GM23338 (cell line): ENCODE results near the gene ANKRD11. TPM values are rescaled to one million over a fixed set of nuclear protein-coding genes. Genes with fewer than 3 reads are reported as not detected.

ENCODE experiments used
- ATAC-seq: fragments of 200-7000 bp; cut with Tn5 transposase; 3 replicates; pipeline ENCODE4 v1.9.1; 2020
- DNase-seq: peaks from one replicate; pipeline ENCODE4 v3.0.0-alpha.2; 2015; ENCODE audit warnings: low spot score
- H2AFZ ChIP-seq: fragments of 200-600 bp; sonication (generic); 2 replicates; pipeline ENCODE4 v1.8.0; 2016; ENCODE audit warnings: antibody characterized with exemption, mild to moderate bottlenecking, moderate library complexity
- H3F3A ChIP-seq: fragments of 200-600 bp; sonication (generic); replicated peaks from 2 replicates; pipeline ENCODE4 v1.8.0; 2017; ENCODE audit warnings: antibody characterized with exemption, mixed run types, low read depth
- H3K27ac ChIP-seq: fragments of 200-600 bp; sonication (generic); 2 replicates; pipeline ENCODE4 v1.6.1; 2016; ENCODE audit warnings: low read depth
- H3K27me3 ChIP-seq: fragments of 200-600 bp; sonication (generic); 2 replicates; pipeline ENCODE4 v1.8.0; 2016; ENCODE audit warnings: mild to moderate bottlenecking, mixed run types, moderate library complexity; ENCODE audit not compliant: insufficient read depth
- H3K36me3 ChIP-seq: fragments of 200-600 bp; sonication (generic); 2 replicates; pipeline ENCODE4 v1.8.0; 2016; ENCODE audit warnings: mild to moderate bottlenecking; ENCODE audit not compliant: insufficient read depth
- H3K4me1 ChIP-seq: fragments of 200-600 bp; sonication (generic); 2 replicates; pipeline ENCODE4 v1.8.0; 2016; ENCODE audit warnings: mild to moderate bottlenecking, moderate library complexity; ENCODE audit not compliant: insufficient read depth
- H3K4me2 ChIP-seq: fragments of 200-600 bp; sonication (generic); 2 replicates; pipeline ENCODE4 v1.7.1; 2017; ENCODE audit warnings: mixed run types
- H3K4me3 ChIP-seq: fragments of 200-600 bp; sonication (generic); 2 replicates; pipeline ENCODE4 v1.6.1; 2016; ENCODE audit warnings: mixed run types
- H3K79me2 ChIP-seq: fragments of 200-600 bp; sonication (generic); replicated peaks from 2 replicates; pipeline ENCODE4 v1.8.0; 2017; ENCODE audit warnings: mild to moderate bottlenecking; ENCODE audit not compliant: insufficient read depth
- H3K9me2 ChIP-seq: fragments of 200-600 bp; sonication (generic); 2 replicates; pipeline ENCODE4 v1.8.0; 2017; ENCODE audit not compliant: insufficient read depth
- H4K20me1 ChIP-seq: fragments of 200-600 bp; sonication (generic); replicated peaks from 2 replicates; pipeline ENCODE4 v1.8.0; 2017; ENCODE audit warnings: mild to moderate bottlenecking; ENCODE audit not compliant: insufficient read depth
- H3K27ac Mint-ChIP-seq: 2 replicates; pipeline ENCODE4 v1.8.0; 2020; ENCODE audit warnings: inconsistent platforms, mild to moderate bottlenecking, moderate library complexity, mixed read lengths
- H3K27me3 Mint-ChIP-seq: 3 replicates; pipeline ENCODE4 v1.8.0; 2022; ENCODE audit warnings: low read depth, mild to moderate bottlenecking, moderate library complexity, mixed read lengths, inconsistent platforms; ENCODE audit not compliant: insufficient read depth, poor library complexity
- H3K36me3 Mint-ChIP-seq: 3 replicates; pipeline ENCODE4 v1.8.0; 2021; ENCODE audit warnings: low read depth, mild to moderate bottlenecking, inconsistent platforms, moderate library complexity, mixed read lengths
- H3K4me1 Mint-ChIP-seq: 3 replicates; pipeline ENCODE4 v1.8.0; 2020; ENCODE audit warnings: mild to moderate bottlenecking, inconsistent platforms, mixed read lengths
- H3K4me3 Mint-ChIP-seq: 3 replicates; pipeline ENCODE4 v1.8.0; 2021; ENCODE audit warnings: moderate library complexity, mild to moderate bottlenecking, inconsistent platforms, mixed read lengths
- H3K9me3 Mint-ChIP-seq: 3 replicates; pipeline ENCODE4 v1.8.0; 2020; ENCODE audit warnings: moderate library complexity, mild to moderate bottlenecking, inconsistent platforms, mixed read lengths
- EZH2 ChIP-seq: fragments of 200-600 bp; sonication (generic); IDR thresholded peaks from one replicate; pipeline ENCODE4 v1.8.0; 2017; ENCODE audit warnings: antibody characterized with exemption, mild to moderate bottlenecking, low read depth; ENCODE audit not compliant: unreplicated experiment
- EZH2phosphoT487 ChIP-seq: fragments of 200-600 bp; sonication (generic); IDR thresholded peaks from one replicate; pipeline ENCODE4 v1.8.1; 2018; ENCODE audit warnings: antibody characterized with exemption; ENCODE audit not compliant: unreplicated experiment
- NANOG ChIP-seq: IDR thresholded peaks from 2 replicates; pipeline ENCODE4 v1.6.1; 2016; ENCODE audit warnings: antibody characterized with exemption, borderline replicate concordance
- POLR2AphosphoS5 ChIP-seq: IDR thresholded peaks from 2 replicates; pipeline ENCODE4 v1.6.1; 2016; ENCODE audit warnings: antibody characterized with exemption, low read depth
- STAT1 ChIP-seq: IDR thresholded peaks from one replicate; pipeline ENCODE4 v1.6.1; 2016; ENCODE audit warnings: antibody characterized with exemption; ENCODE audit not compliant: unreplicated experiment
- ZNF114 ChIP-seq: fragments of 250-450 bp; sonication (Bioruptor Pico); IDR thresholded peaks from 2 replicates; pipeline ENCODE4 v1.5.0; 2020; ENCODE audit warnings: mild to moderate bottlenecking, moderate library complexity
- ZNF331 ChIP-seq: fragments of 250-450 bp; sonication (Bioruptor Pico); IDR thresholded peaks from 2 replicates; pipeline ENCODE4 v1.5.0; 2020; ENCODE audit warnings: low read depth, mild to moderate bottlenecking, moderate library complexity
- polyA plus RNA-seq: library from polyadenylated mRNA; unstranded; fragments of >200 nt; fragmentation: Nextera tagmentation; extraction: Ambion mirVana; gene quantifications from 2 replicates; pipeline ENCODE4 v1.2.1, GENCODE V29; 2016
- total RNA-seq: library from RNA; depleted of rRNA; stranded (reverse); fragments of >200 nt; shearing (Covaris generic); gene quantifications from 2 replicates; pipeline ENCODE4 v1.2.3, GENCODE V29; 2014
- TF ChIP-seq, protein P1 (sequence below), 2 experiments: fragments of 200-600 bp in 1 of 2; sonication (generic) in 1 of 2; conservative IDR thresholded peaks; 2 replicates each; pipeline versions ENCODE4 v1.5.1 to v1.6.1; 2016 to 2017; ENCODE audit warnings: antibody characterized with exemption in 2 of 2, low read depth in 2 of 2, mild to moderate bottlenecking in 2 of 2, moderate library complexity in 1 of 2
- TF ChIP-seq, protein P2 (sequence below): fragments of 250-450 bp; sonication (Bioruptor Pico); IDR thresholded peaks from 2 replicates; pipeline ENCODE4 v1.5.0; 2020; ENCODE audit warnings: mild to moderate bottlenecking, moderate library complexity

ANKRD11 gene
- total and polyA plus RNA-seq, 2 experiments from 2014 or later, result 130 to 159 TPM

DNA sequence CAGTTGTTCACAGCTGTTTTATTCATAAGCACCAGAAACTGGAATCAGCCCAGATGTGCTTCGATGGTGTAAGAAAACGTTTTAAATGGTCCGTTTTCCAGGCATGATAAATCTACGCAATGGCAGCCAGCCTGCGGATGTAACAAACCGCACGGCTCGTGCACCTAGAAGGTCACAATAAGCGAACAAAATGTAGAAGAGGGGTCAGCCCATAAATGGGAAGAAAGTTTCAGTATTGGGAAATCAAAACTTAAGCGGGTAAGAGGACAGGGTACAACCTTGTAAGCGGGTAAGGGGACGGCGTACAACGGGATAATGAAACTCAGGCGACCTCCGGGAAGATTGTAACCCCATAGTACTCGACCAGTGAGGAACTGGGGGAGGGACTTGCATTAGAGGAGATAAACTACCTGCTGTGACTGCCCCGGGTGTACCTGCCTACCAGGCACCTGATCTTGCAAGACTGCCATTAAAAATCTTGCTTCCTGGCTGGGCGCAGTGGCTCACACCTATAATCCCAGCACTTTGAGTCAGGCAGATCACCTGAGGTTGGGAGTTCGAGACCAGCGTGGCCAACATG, 66.6 kb downstream of the ANKRD11 start:
- Histone ChIP-seq H4K20me1 (peaks cover 89% of the 10 kb centered on the region), H3K27ac (peak overlapping the region; percentile 59; the same call in 1 of the 2 replicates)
- H3K9me3 Mint-ChIP-seq, result no peaks in the 10 kb centered on the region

More for the DNA sequence above, 66.6 kb downstream of the ANKRD11 start:
- H3K4me3 Mint-ChIP-seq, result peak overlapping the region; percentile 27; the same call in 2 of the 3 replicates
- no peak overlapping the region for H2AFZ ChIP-seq
- TF ChIP-seq, protein P1, sequence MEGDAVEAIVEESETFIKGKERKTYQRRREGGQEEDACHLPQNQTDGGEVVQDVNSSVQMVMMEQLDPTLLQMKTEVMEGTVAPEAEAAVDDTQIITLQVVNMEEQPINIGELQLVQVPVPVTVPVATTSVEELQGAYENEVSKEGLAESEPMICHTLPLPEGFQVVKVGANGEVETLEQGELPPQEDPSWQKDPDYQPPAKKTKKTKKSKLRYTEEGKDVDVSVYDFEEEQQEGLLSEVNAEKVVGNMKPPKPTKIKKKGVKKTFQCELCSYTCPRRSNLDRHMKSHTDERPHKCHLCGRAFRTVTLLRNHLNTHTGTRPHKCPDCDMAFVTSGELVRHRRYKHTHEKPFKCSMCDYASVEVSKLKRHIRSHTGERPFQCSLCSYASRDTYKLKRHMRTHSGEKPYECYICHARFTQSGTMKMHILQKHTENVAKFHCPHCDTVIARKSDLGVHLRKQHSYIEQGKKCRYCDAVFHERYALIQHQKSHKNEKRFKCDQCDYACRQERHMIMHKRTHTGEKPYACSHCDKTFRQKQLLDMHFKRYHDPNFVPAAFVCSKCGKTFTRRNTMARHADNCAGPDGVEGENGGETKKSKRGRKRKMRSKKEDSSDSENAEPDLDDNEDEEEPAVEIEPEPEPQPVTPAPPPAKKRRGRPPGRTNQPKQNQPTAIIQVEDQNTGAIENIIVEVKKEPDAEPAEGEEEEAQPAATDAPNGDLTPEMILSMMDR (conservative IDR thresholded peaks at IDR 0.05; ENCODE audit: low read depth in 2 of 2), result no peak
- TF ChIP-seq POLR2AphosphoS5 (no peak), ZNF114 (no peak), EZH2phosphoT487 (no peak), NANOG (no peak), ZNF331 (CRISPR knock-in tag) (no peak), STAT1 (no peak), EZH2 (no peak)
- TF ChIP-seq, protein P2, sequence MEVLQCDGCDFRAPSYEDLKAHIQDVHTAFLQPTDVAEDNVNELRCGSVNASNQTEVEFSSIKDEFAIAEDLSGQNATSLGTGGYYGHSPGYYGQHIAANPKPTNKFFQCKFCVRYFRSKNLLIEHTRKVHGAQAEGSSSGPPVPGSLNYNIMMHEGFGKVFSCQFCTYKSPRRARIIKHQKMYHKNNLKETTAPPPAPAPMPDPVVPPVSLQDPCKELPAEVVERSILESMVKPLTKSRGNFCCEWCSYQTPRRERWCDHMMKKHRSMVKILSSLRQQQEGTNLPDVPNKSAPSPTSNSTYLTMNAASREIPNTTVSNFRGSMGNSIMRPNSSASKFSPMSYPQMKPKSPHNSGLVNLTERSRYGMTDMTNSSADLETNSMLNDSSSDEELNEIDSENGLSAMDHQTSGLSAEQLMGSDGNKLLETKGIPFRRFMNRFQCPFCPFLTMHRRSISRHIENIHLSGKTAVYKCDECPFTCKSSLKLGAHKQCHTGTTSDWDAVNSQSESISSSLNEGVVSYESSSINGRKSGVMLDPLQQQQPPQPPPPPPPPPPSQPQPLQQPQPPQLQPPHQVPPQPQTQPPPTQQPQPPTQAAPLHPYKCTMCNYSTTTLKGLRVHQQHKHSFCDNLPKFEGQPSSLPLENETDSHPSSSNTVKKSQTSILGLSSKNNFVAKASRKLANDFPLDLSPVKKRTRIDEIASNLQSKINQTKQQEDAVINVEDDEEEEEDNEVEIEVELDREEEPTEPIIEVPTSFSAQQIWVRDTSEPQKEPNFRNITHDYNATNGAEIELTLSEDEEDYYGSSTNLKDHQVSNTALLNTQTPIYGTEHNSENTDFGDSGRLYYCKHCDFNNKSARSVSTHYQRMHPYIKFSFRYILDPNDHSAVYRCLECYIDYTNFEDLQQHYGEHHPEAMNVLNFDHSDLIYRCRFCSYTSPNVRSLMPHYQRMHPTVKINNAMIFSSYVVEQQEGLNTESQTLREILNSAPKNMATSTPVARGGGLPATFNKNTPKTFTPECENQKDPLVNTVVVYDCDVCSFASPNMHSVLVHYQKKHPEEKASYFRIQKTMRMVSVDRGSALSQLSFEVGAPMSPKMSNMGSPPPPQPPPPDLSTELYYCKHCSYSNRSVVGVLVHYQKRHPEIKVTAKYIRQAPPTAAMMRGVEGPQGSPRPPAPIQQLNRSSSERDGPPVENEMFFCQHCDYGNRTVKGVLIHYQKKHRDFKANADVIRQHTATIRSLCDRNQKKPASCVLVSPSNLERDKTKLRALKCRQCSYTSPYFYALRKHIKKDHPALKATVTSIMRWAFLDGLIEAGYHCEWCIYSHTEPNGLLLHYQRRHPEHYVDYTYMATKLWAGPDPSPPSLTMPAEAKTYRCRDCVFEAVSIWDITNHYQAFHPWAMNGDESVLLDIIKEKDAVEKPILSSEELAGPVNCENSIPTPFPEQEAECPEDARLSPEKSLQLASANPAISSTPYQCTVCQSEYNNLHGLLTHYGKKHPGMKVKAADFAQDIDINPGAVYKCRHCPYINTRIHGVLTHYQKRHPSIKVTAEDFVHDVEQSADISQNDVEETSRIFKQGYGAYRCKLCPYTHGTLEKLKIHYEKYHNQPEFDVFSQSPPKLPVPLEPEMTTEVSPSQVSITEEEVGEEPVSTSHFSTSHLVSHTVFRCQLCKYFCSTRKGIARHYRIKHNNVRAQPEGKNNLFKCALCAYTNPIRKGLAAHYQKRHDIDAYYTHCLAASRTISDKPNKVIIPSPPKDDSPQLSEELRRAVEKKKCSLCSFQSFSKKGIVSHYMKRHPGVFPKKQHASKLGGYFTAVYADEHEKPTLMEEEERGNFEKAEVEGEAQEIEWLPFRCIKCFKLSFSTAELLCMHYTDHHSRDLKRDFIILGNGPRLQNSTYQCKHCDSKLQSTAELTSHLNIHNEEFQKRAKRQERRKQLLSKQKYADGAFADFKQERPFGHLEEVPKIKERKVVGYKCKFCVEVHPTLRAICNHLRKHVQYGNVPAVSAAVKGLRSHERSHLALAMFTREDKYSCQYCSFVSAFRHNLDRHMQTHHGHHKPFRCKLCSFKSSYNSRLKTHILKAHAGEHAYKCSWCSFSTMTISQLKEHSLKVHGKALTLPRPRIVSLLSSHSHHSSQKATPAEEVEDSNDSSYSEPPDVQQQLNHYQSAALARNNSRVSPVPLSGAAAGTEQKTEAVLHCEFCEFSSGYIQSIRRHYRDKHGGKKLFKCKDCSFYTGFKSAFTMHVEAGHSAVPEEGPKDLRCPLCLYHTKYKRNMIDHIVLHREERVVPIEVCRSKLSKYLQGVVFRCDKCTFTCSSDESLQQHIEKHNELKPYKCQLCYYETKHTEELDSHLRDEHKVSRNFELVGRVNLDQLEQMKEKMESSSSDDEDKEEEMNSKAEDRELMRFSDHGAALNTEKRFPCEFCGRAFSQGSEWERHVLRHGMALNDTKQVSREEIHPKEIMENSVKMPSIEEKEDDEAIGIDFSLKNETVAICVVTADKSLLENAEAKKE (CRISPR knock-in tag), result no peak
- H3K36me3 ChIP-seq, result no peaks in the 10 kb centered on the region
- peaks cover 2% of the 10 kb centered on the region; the same call in 1 of the 2 replicates for H3F3A ChIP-seq
- peak overlapping the region; percentile 4; the same call in 1 of the 2 replicates for H3K4me2 ChIP-seq
- ATAC-seq, result peak; percentile 58
- H3K4me1 Mint-ChIP-seq, result peaks cover 55% of the 10 kb centered on the region
- H3K27me3 Mint-ChIP-seq, result peaks cover 9% of the 10 kb centered on the region
- no peak overlapping the region; the same call in 1 of the 2 replicates for H3K27ac Mint-ChIP-seq
- peaks cover 46% of the 10 kb centered on the region for H3K4me1 ChIP-seq
- no peaks in the 10 kb centered on the region for H3K9me2 ChIP-seq
- H3K27me3 ChIP-seq, result no peaks in the 10 kb centered on the region
- peaks cover 16% of the 10 kb centered on the region; the same call in 2 of the 3 replicates for H3K36me3 Mint-ChIP-seq
- DNase-seq, result peak; percentile 52
- H3K4me3 ChIP-seq, result no peak overlapping the region
- peaks cover 93% of the 10 kb centered on the region for H3K79me2 ChIP-seq
